ENCODE results near the gene SLC16A9. TPM values are rescaled to one million over a fixed set of nuclear protein-coding genes. Genes with fewer than 3 reads are reported as not detected.

SLC16A9 gene
- polyA plus RNA-seq, 1 donor = 2.6 TPM

- Histone ChIP-seq H3K9me3 (ENCODE audit: control insufficient read depth, low read depth, low read length) (no peaks in the 10 kb centered on the region), H3K4me3 (ENCODE audit: low read length) (no peak overlapping the region), H3K36me3 (ENCODE audit: control insufficient read depth, insufficient read depth, low read length) (no peaks in the 10 kb centered on the region), H3K27me3 (ENCODE audit: control insufficient read depth, insufficient read depth, low read length) (no peaks in the 10 kb centered on the region), H3K27ac (ENCODE audit: low read length) (no peak overlapping the region), H3K4me1 (ENCODE audit: control insufficient read depth, insufficient read depth, low read length) (no peaks in the 10 kb centered on the region)
- no peak for DNase-seq
- WGBS (ENCODE audit: insufficient coverage, low lambda C conversion rate) = 100% methylated on average over 1 of the region's 1 CpG
These were observed 87.9 kb downstream of the SLC16A9 start for GRCh38 chr10:59621771-59622170.

- Histone ChIP-seq H3K36me3 (ENCODE audit: control insufficient read depth, insufficient read depth, low read length) (no peaks in the 10 kb centered on the region), H3K9me3 (ENCODE audit: control insufficient read depth, low read depth, low read length) (no peaks in the 10 kb centered on the region), H3K27me3 (ENCODE audit: control insufficient read depth, insufficient read depth, low read length) (no peaks in the 10 kb centered on the region), H3K4me3 (ENCODE audit: low read length) (no peak overlapping the region), H3K4me1 (ENCODE audit: control insufficient read depth, insufficient read depth, low read length) (no peaks in the 10 kb centered on the region), H3K27ac (ENCODE audit: low read length) (no peak overlapping the region)
- 81% methylated on average over 3 of the region's 4 CpGs for WGBS (ENCODE audit: insufficient coverage, low lambda C conversion rate)
- DNase-seq = no peak
These were observed 91.0 kb downstream of the SLC16A9 start for GRCh38 chr10:59618666-59619065.

- H3K27ac ChIP-seq (ENCODE audit: low read length) = no peak overlapping the region
- H3K36me3 ChIP-seq (ENCODE audit: control insufficient read depth, insufficient read depth, low read length) = no peaks in the 10 kb centered on the region
- no peak for DNase-seq
- H3K4me3 ChIP-seq (ENCODE audit: low read length) = no peak overlapping the region
- H3K27me3 ChIP-seq (ENCODE audit: control insufficient read depth, insufficient read depth, low read length) = no peaks in the 10 kb centered on the region
- no peaks in the 10 kb centered on the region for H3K9me3 ChIP-seq (ENCODE audit: control insufficient read depth, low read depth, low read length)
- H3K4me1 ChIP-seq (ENCODE audit: control insufficient read depth, insufficient read depth, low read length) = no peaks in the 10 kb centered on the region
- 100% methylated on average over 1 of the region's 1 CpG for WGBS (ENCODE audit: insufficient coverage, low lambda C conversion rate)
These were observed 91.7 kb downstream of the SLC16A9 start for GRCh38 chr10:59617996-59618395.

GRCh38 chr10:59611048-59611447 lies 98.6 kb downstream of the SLC16A9 start:
- DNase-seq = no peak
- H3K4me3 ChIP-seq (ENCODE audit: low read length) = no peak overlapping the region
- H3K36me3 ChIP-seq (ENCODE audit: control insufficient read depth, insufficient read depth, low read length) = no peaks in the 10 kb centered on the region
- no peak overlapping the region for H3K27ac ChIP-seq (ENCODE audit: low read length)
- H3K27me3 ChIP-seq (ENCODE audit: control insufficient read depth, insufficient read depth, low read length) = no peaks in the 10 kb centered on the region
- H3K9me3 ChIP-seq (ENCODE audit: control insufficient read depth, low read depth, low read length) = peaks cover 2% of the 10 kb centered on the region
- H3K4me1 ChIP-seq (ENCODE audit: control insufficient read depth, insufficient read depth, low read length) = peaks cover 8% of the 10 kb centered on the region

- Histone ChIP-seq H3K36me3 (ENCODE audit: control insufficient read depth, insufficient read depth, low read length) (no peaks in the 10 kb centered on the region), H3K4me3 (ENCODE audit: low read length) (no peak overlapping the region), H3K27ac (ENCODE audit: low read length) (peak overlapping the region; percentile 80), H3K27me3 (ENCODE audit: control insufficient read depth, insufficient read depth, low read length) (no peaks in the 10 kb centered on the region), H3K9me3 (ENCODE audit: control insufficient read depth, low read depth, low read length) (peaks cover 2% of the 10 kb centered on the region), H3K4me1 (ENCODE audit: control insufficient read depth, insufficient read depth, low read length) (peaks cover 8% of the 10 kb centered on the region)
- DNase-seq = peak in 1 of 2 donors; percentile 49
- WGBS (ENCODE audit: insufficient coverage, low lambda C conversion rate) = 33% methylated on average over 3 of the region's 4 CpGs
These were observed 101.7 kb downstream of the SLC16A9 start for GRCh38 chr10:59607970-59608369.

GRCh38 chr10:59606551-59606961 lies 103.1 kb downstream of the SLC16A9 start:
- H3K4me1 ChIP-seq (ENCODE audit: control insufficient read depth, insufficient read depth, low read length) = peaks cover 8% of the 10 kb centered on the region
- no peak overlapping the region for H3K4me3 ChIP-seq (ENCODE audit: low read length)
- no peaks in the 10 kb centered on the region for H3K27me3 ChIP-seq (ENCODE audit: control insufficient read depth, insufficient read depth, low read length)
- DNase-seq = peak in 1 of 2 donors; percentile 37
- WGBS (ENCODE audit: insufficient coverage, low lambda C conversion rate) = 67% methylated on average over 1 of the region's 1 CpG
- H3K27ac ChIP-seq (ENCODE audit: low read length) = no peak overlapping the region
- H3K9me3 ChIP-seq (ENCODE audit: control insufficient read depth, low read depth, low read length) = peaks cover 2% of the 10 kb centered on the region
- no peaks in the 10 kb centered on the region for H3K36me3 ChIP-seq (ENCODE audit: control insufficient read depth, insufficient read depth, low read length)

GRCh38 chr10:59601985-59602384 lies 107.7 kb downstream of the SLC16A9 start:
- no peaks in the 10 kb centered on the region for H3K36me3 ChIP-seq (ENCODE audit: control insufficient read depth, insufficient read depth, low read length)
- H3K27me3 ChIP-seq (ENCODE audit: control insufficient read depth, insufficient read depth, low read length) = no peaks in the 10 kb centered on the region
- H3K27ac ChIP-seq (ENCODE audit: low read length) = no peak overlapping the region
- H3K9me3 ChIP-seq (ENCODE audit: control insufficient read depth, low read depth, low read length) = no peaks in the 10 kb centered on the region
- H3K4me3 ChIP-seq (ENCODE audit: low read length) = no peak overlapping the region
- no peaks in the 10 kb centered on the region for H3K4me1 ChIP-seq (ENCODE audit: control insufficient read depth, insufficient read depth, low read length)
- WGBS (ENCODE audit: insufficient coverage, low lambda C conversion rate) = no CpG with 5 or more reads among the region's 3 CpGs
- no peak for DNase-seq

Other genes with a start within 250 kb of the SLC16A9 start
- gene MRLN, start 43.6 kb upstream of the SLC16A9 start, polyA plus RNA-seq = 0.33 TPM
- 41.2 TPM for gene CCDC6, start 196.7 kb upstream of the SLC16A9 start, polyA plus RNA-seq